ENCODE measurements around the gene CDH22. TPM values are rescaled to one million over a fixed set of nuclear protein-coding genes. Genes with fewer than 3 reads are reported as not detected.

The CDH22 gene
- total and polyA plus RNA-seq, 9 of the 15 experiments (the other 6 are each of a cell fraction or from before 2014, with no cell fraction given): 0.07 to 0.08 TPM; not detected in 7

GRCh38 chr20:46350201-46350985, 42.1 kb upstream of the CDH22 start (continued):
- TF ChIP-seq ZBTB7A (IDR thresholded peaks at IDR 0.05; ENCODE audit: borderline replicate concordance, control insufficient read depth, low read depth, low read length) (peak; percentile 33; the same call in 1 of the 2 replicates), POLR2G (IDR thresholded peaks at IDR 0.05; ENCODE audit: low read depth, low read length) (peak; percentile 60), MAFK (IDR thresholded peaks at IDR 0.05; ENCODE audit: low read length) (peak; percentile 67; the same call in 1 of the 2 replicates)

- Histone ChIP-seq H3K79me2 (ENCODE audit: control insufficient read depth, insufficient read depth, low read length) (no peaks in the 10 kb centered on the region), H3K27me3 (ENCODE audit: control insufficient read depth in 2 of 2, insufficient read depth in 2 of 2, low read length in 2 of 2) (no peaks in the 10 kb centered on the region), H3K4me1 (replicated peaks in 1 of 2; ENCODE audit: control insufficient read depth in 2 of 2, insufficient read depth in 2 of 2, low read length in 2 of 2) (peaks cover 24 to 35% of the 10 kb centered on the region in 2 experiments), H2AFZ (ENCODE audit: low read depth, low read length) (no peak overlapping the region), H3K9ac (ENCODE audit: insufficient read depth in 1 of 2, low read depth in 2 of 2, low read length in 2 of 2) (peak overlapping the region in 1 of 2 experiments; percentile 90; a peak in 2 of 4 replicates), H3K4me2 (ENCODE audit: insufficient read depth, low read length) (no peak overlapping the region), H4K20me1 (replicated peaks; ENCODE audit: control insufficient read depth, insufficient read depth, low read length) (peaks cover 10% of the 10 kb centered on the region), H3K9me1 (ENCODE audit: control insufficient read depth, insufficient read depth, low read length) (peaks cover 2% of the 10 kb centered on the region), H3K4me3 (no peak overlapping the region), H3K27ac (ENCODE audit: extremely low read depth, low read depth, low read length) (peak overlapping the region; percentile 84), H3K36me3 (ENCODE audit: control insufficient read depth, insufficient read depth, low read length) (peaks cover 41% of the 10 kb centered on the region; the same call in 2 of the 3 replicates), H3K9me3 (replicated peaks; ENCODE audit: control insufficient read depth, insufficient read depth, low read depth, low read length) (no peaks in the 10 kb centered on the region)
- ChIA-PET CTCF (ENCODE audit: low intra/inter-chr PET ratio) (interaction anchor here (0.6 to 1.5 kb wide), 4 partner anchors 11 to 380 kb away, joined by 3 to 7 read pairs (median 4); no protein-coding TSS in a partner anchor), POLR2A (interaction anchor here (1.3 kb wide), 1 partner anchor 19 kb away, joined by 3 read pairs; no protein-coding TSS in a partner anchor)
- DNase-seq (ENCODE audit: extremely low read depth in 1 of 4, low spot score in 3 of 4) (no peak), FAIRE-seq (no peak), ATAC-seq (no peak)
- in situ Hi-C loops (cut with MboI): loop anchor here (10.0 kb wide), 1 partner anchor 325 kb away; no protein-coding TSS in a partner anchor
- intact Hi-C loops (cut with micrococcal nuclease): loop anchor here (1.0 kb wide), 1 partner anchor 42 kb away; no protein-coding TSS in a partner anchor
- 72% methylated on average over 4 of the region's 4 CpGs for WGBS (ENCODE audit: insufficient coverage, low coverage, missing lambda C conversion rate)
- BruUV-seq (replicated peaks): no TSS peak
- TF ChIP-seq FOSL1 (tag; conservative IDR thresholded peaks at IDR 0.05) (no peak), ZNF263 (CRISPR knock-in tag; IDR thresholded peaks at IDR 0.05; ENCODE audit: borderline replicate concordance) (no peak), HMG20B (CRISPR knock-in tag; IDR thresholded peaks at IDR 0.05) (no peak), BCOR (IDR thresholded peaks at IDR 0.05) (no peak), ZNF707 (CRISPR knock-in tag; conservative IDR thresholded peaks at IDR 0.05) (no peak), TFAM (CRISPR knock-in tag; conservative IDR thresholded peaks at IDR 0.05) (no peak)
Measured at GRCh38 chr20:46349742-46350056, 41.4 kb upstream of the CDH22 start.
